Astrocyte of the cerebellum (primary cell): ENCODE results near the gene HOXD9.

Experiments used
- DNase-seq: peaks from one replicate; pipeline ENCODE4 v3.0.0-alpha.2; 2011; ENCODE audit warnings: low read depth
- H3K4me3 ChIP-seq: 2 replicates; pipeline ENCODE4 v1.5.1; 2011; ENCODE audit warnings: mild to moderate bottlenecking, low read depth, low read length, moderate library complexity
- in situ Hi-C: cut with HindIII; loops from 2 replicates; pipeline ENCODE4 v1.10.0; 2017; ENCODE audit warnings: low sequenced_read_pairs
- TF ChIP-seq, protein P1 (sequence below): IDR thresholded peaks from 2 replicates; pipeline ENCODE4 v1.5.1; 2012; ENCODE audit warnings: low read length, low read depth, moderate library complexity, mild to moderate bottlenecking; ENCODE audit errors: missing control alignments

HOXD9 gene

GRCh38 chr2:176171351-176172006, 49.0 kb downstream of the HOXD9 start:
- H3K4me3 ChIP-seq = no peak overlapping the region
- DNase-seq = no peak
- in situ Hi-C loops = no loop called here
- TF ChIP-seq, protein P1, sequence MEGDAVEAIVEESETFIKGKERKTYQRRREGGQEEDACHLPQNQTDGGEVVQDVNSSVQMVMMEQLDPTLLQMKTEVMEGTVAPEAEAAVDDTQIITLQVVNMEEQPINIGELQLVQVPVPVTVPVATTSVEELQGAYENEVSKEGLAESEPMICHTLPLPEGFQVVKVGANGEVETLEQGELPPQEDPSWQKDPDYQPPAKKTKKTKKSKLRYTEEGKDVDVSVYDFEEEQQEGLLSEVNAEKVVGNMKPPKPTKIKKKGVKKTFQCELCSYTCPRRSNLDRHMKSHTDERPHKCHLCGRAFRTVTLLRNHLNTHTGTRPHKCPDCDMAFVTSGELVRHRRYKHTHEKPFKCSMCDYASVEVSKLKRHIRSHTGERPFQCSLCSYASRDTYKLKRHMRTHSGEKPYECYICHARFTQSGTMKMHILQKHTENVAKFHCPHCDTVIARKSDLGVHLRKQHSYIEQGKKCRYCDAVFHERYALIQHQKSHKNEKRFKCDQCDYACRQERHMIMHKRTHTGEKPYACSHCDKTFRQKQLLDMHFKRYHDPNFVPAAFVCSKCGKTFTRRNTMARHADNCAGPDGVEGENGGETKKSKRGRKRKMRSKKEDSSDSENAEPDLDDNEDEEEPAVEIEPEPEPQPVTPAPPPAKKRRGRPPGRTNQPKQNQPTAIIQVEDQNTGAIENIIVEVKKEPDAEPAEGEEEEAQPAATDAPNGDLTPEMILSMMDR = no peak

DNA sequence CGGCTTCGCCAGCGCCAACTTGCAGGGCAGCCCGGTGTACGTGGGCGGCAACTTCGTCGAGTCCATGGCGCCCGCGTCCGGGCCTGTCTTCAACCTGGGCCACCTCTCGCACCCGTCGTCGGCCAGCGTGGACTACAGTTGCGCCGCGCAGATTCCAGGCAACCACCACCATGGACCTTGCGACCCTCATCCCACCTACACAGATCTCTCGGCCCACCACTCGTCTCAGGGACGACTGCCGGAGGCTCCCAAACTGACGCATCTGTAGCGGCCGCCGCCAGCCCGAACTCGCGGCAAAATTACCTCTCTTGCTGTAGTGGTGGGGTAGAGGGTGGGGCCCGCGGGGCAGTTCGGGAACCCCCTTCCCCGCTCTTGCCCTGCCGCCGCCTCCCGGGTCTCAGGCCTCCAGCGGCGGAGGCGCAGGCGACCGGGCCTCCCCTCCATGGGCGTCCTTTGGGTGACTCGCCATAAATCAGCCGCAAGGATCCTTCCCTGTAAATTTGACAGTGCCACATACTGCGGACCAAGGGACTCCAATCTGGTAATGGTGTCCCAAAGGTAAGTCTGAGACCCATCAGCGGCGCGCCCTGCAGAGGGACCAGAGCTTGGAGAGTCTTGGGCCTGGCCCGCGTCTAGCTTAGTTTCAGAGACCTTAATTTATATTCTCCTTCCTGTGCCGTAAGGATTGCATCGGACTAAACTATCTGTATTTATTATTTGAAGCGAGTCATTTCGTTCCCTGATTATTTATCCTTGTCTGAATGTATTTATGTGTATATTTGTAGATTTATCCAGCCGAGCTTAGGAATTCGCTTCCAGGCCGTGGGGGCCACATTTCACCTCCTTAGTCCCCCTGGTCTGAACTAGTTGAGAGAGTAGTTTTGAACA, 49.7 kb downstream of the HOXD9 start:
- TF ChIP-seq, protein P1 = no peak
- H3K4me3 ChIP-seq = no peak overlapping the region
- DNase-seq = no peak
- in situ Hi-C loops = no loop called here

- DNase-seq = no peak
- TF ChIP-seq, protein P1 = no peak
- H3K4me3 ChIP-seq = no peak overlapping the region
- in situ Hi-C loops = no loop called here
Measured at GRCh38 chr2:176172895-176173566, 50.5 kb downstream of the HOXD9 start.

GRCh38 chr2:176173567-176174381, 51.3 kb downstream of the HOXD9 start:
- no peak for DNase-seq
- H3K4me3 ChIP-seq = no peak overlapping the region
- TF ChIP-seq, protein P1 = no peak
- in situ Hi-C loops = no loop called here

- TF ChIP-seq, protein P1 = no peak
- H3K4me3 ChIP-seq = no peak overlapping the region
- no peak for DNase-seq
- in situ Hi-C loops = no loop called here
Measured at GRCh38 chr2:176174382-176174823, 51.9 kb downstream of the HOXD9 start.
